Spinal cord (tissue), 10 donors: ENCODE data around the gene ELOVL7. TPM values are rescaled to one million over a fixed set of nuclear protein-coding genes. Genes with fewer than 3 reads are reported as not detected.

Source experiments
- DNase-seq, 6 donors: peaks; one replicate each; pipeline versions ENCODE4 v3.0.0 to v3.0.0-alpha.2; 2013 to 2015; ENCODE audit warnings: low spot score in 6 of 6, low read depth in 4 of 6
- H3K27ac ChIP-seq: one replicate; pipeline ENCODE4 v1.5.1; 2013; ENCODE audit warnings: low read depth, low read length, control low read depth
- H3K27me3 ChIP-seq: one replicate; pipeline ENCODE4 v1.6.1; 2013; ENCODE audit warnings: low read length; ENCODE audit not compliant: control insufficient read depth, insufficient read depth
- H3K36me3 ChIP-seq: one replicate; pipeline ENCODE4 v1.6.1; 2013; ENCODE audit warnings: low read length; ENCODE audit not compliant: control insufficient read depth, insufficient read depth
- H3K4me1 ChIP-seq: one replicate; pipeline ENCODE4 v1.6.1; 2013; ENCODE audit warnings: low read length; ENCODE audit not compliant: control insufficient read depth, insufficient read depth
- H3K4me3 ChIP-seq: one replicate; pipeline ENCODE4 v1.5.1; 2013; ENCODE audit warnings: low read depth, low read length, control low read depth
- H3K9me3 ChIP-seq: one replicate; pipeline ENCODE4 v1.6.1; 2013; ENCODE audit warnings: low read length; ENCODE audit not compliant: control insufficient read depth, insufficient read depth
- WGBS: methylation state at CpG from one replicate; pipeline ENCODE4 v1.1.5; 2013; ENCODE audit warnings: missing lambda C conversion rate; ENCODE audit not compliant: insufficient coverage; 5-methylcytosine and 5-hydroxymethylcytosine counted together
- long read RNA-seq, 4 donors: transcript quantifications; one replicate each; lab custom pipeline, GENCODE V29; 2026
- polyA plus RNA-seq, 2 donors: library from polyadenylated mRNA; unstranded; fragments of 120-200 nt; gene quantifications; one replicate each; pipeline ENCODE4 v1.2.1, GENCODE V29; 2013; ENCODE audit not compliant: insufficient read length in 2 of 2
- total RNA-seq, 2 donors: library from RNA; depleted of rRNA in 1 of 2; stranded (reverse); fragments of 120-200 nt in 1 of 2; fragments of >200 nt in 1 of 2; gene quantifications; one replicate each; pipeline versions ENCODE4 v1.2.3 to v1.2.4, GENCODE V29; 2013 to 2014
- donor health status: healthy.

The ELOVL7 gene
- total RNA-seq (10 to 100 TPM in 1 of 2 donors, 1 to 10 TPM in 1; 4.6 to 20.5 TPM), polyA plus RNA-seq (1 to 10 TPM; 3.9 to 4.2 TPM)
- long read RNA-seq, donor 1 = 0 reads
- long read RNA-seq, donor 2 = 0 reads
- long read RNA-seq, donor 3 = 0 reads
- long read RNA-seq, donor 4, partial matches to known transcripts = 0 of 1 reads
- long read RNA-seq, donor 4, other reads (novel, unspliced or antisense) = 0 of 1 reads

- Histone ChIP-seq H3K9me3 (no peaks in the 10 kb centered on the region), H3K36me3 (no peaks in the 10 kb centered on the region), H3K27me3 (peaks cover 22% of the 10 kb centered on the region), H3K4me1 (peaks cover 10% of the 10 kb centered on the region), H3K4me3 (peak within 1 kb of the TSS; percentile 50), H3K27ac (no peak within 1 kb of the TSS)
- peak in 4 of 6 donors; percentile 15 to 82 (median 52) for DNase-seq
- WGBS = under 1% methylated on average over 87 of the region's 87 CpGs
Measured at GRCh38 chr5:60843936-60844905, at the start of gene ELOVL7. Gene ELOVL7 (minus strand): TSS chr5:60844269. CDS start chr5:60787397, 56,872 bp downstream.

GRCh38 chr5:60893521-60893920, 49.5 kb upstream of the ELOVL7 start:
- peaks cover 29% of the 10 kb centered on the region for H3K36me3 ChIP-seq
- DNase-seq = no peak
- no peaks in the 10 kb centered on the region for H3K4me1 ChIP-seq
- no peak overlapping the region for H3K27ac ChIP-seq
- no peak overlapping the region for H3K4me3 ChIP-seq
- no peaks in the 10 kb centered on the region for H3K9me3 ChIP-seq
- WGBS = 97% methylated on average over 13 of the region's 13 CpGs
- no peaks in the 10 kb centered on the region for H3K27me3 ChIP-seq

- DNase-seq = peak in 1 of 6 donors; percentile 2
- peaks cover 25% of the 10 kb centered on the region for H3K36me3 ChIP-seq
- H3K27me3 ChIP-seq = no peaks in the 10 kb centered on the region
- H3K9me3 ChIP-seq = no peaks in the 10 kb centered on the region
- H3K4me1 ChIP-seq = no peaks in the 10 kb centered on the region
- H3K27ac ChIP-seq = no peak overlapping the region
- 80% methylated on average over 1 of the region's 2 CpGs for WGBS
- no peak overlapping the region for H3K4me3 ChIP-seq
Measured at GRCh38 chr5:60891667-60892066, 47.6 kb upstream of the ELOVL7 start.

GRCh38 chr5:60888359-60889061, 44.4 kb upstream of the ELOVL7 start:
- H3K36me3 ChIP-seq = peaks cover 11% of the 10 kb centered on the region
- H3K4me1 ChIP-seq = no peaks in the 10 kb centered on the region
- H3K27me3 ChIP-seq = no peaks in the 10 kb centered on the region
- no peak overlapping the region for H3K4me3 ChIP-seq
- DNase-seq = no peak
- WGBS = no CpG with 5 or more reads among the region's 2 CpGs
- no peaks in the 10 kb centered on the region for H3K9me3 ChIP-seq
- no peak overlapping the region for H3K27ac ChIP-seq

GRCh38 chr5:60887746-60888145, 43.7 kb upstream of the ELOVL7 start:
- no peaks in the 10 kb centered on the region for H3K9me3 ChIP-seq
- H3K27me3 ChIP-seq = no peaks in the 10 kb centered on the region
- H3K4me3 ChIP-seq = no peak overlapping the region
- no CpG with 5 or more reads among the region's 2 CpGs for WGBS
- peak in 1 of 6 donors; percentile 10 for DNase-seq
- H3K27ac ChIP-seq = no peak overlapping the region
- H3K4me1 ChIP-seq = no peaks in the 10 kb centered on the region
- H3K36me3 ChIP-seq = peaks cover 4% of the 10 kb centered on the region

GRCh38 chr5:60887096-60887495, 43.0 kb upstream of the ELOVL7 start:
- no peak for DNase-seq
- H3K9me3 ChIP-seq = peaks cover 1% of the 10 kb centered on the region
- H3K27me3 ChIP-seq = no peaks in the 10 kb centered on the region
- WGBS = no CpG with 5 or more reads among the region's 1 CpG
- no peaks in the 10 kb centered on the region for H3K4me1 ChIP-seq
- H3K27ac ChIP-seq = no peak overlapping the region
- H3K36me3 ChIP-seq = no peaks in the 10 kb centered on the region
- no peak overlapping the region for H3K4me3 ChIP-seq

GRCh38 chr5:60886158-60886557, 42.1 kb upstream of the ELOVL7 start:
- no peaks in the 10 kb centered on the region for H3K36me3 ChIP-seq

GRCh38 chr5:60883229-60883628, 39.2 kb upstream of the ELOVL7 start:
- no peaks in the 10 kb centered on the region for H3K27me3 ChIP-seq
- no peak overlapping the region for H3K27ac ChIP-seq
- H3K36me3 ChIP-seq = no peaks in the 10 kb centered on the region
- no peak for DNase-seq
- no peaks in the 10 kb centered on the region for H3K4me1 ChIP-seq
- H3K9me3 ChIP-seq = peaks cover 1% of the 10 kb centered on the region
- no peak overlapping the region for H3K4me3 ChIP-seq

More at GRCh38 chr5:60886158-60886557, 42.1 kb upstream of the ELOVL7 start:
- Histone ChIP-seq H3K4me1 (no peaks in the 10 kb centered on the region), H3K27me3 (no peaks in the 10 kb centered on the region), H3K4me3 (no peak overlapping the region), H3K27ac (no peak overlapping the region), H3K9me3 (peaks cover 1% of the 10 kb centered on the region)
- no peak for DNase-seq
- WGBS = 98% methylated on average over 5 of the region's 5 CpGs

- Histone ChIP-seq H3K4me3 (no peak overlapping the region), H3K36me3 (no peaks in the 10 kb centered on the region), H3K9me3 (peaks cover 6% of the 10 kb centered on the region), H3K27ac (no peak overlapping the region), H3K4me1 (no peaks in the 10 kb centered on the region), H3K27me3 (no peaks in the 10 kb centered on the region)
- DNase-seq = no peak
Measured at GRCh38 chr5:60872892-60873291, 28.8 kb upstream of the ELOVL7 start.
